Neutrophil (primary cell): ENCODE results near the gene EHBP1.

Source experiments
- H3K27ac ChIP-seq: fragments of 200-600 bp; sonication (generic); 2 replicates; pipeline ENCODE4 v1.5.1; 2016; ENCODE audit warnings: mild to moderate bottlenecking, moderate library complexity
- H3K27me3 ChIP-seq: fragments of 200-600 bp; sonication (generic); 2 replicates; pipeline ENCODE4 v1.6.0; 2016; ENCODE audit warnings: mild to moderate bottlenecking
- H3K36me3 ChIP-seq: fragments of 200-600 bp; sonication (generic); 2 replicates; pipeline ENCODE4 v1.5.1; 2017
- H3K4me1 ChIP-seq, 2 experiments: fragments of 200-600 bp in 1 of 2; sonication (generic) in 1 of 2; 1 replicate in 1 of 2; 2 replicates in 1 of 2; pipeline versions ENCODE4 v1.5.1 to v1.6.1; 2013 to 2016; ENCODE audit warnings: low read depth in 1 of 2, low read length in 1 of 2, mild to moderate bottlenecking in 1 of 2, moderate library complexity in 1 of 2; ENCODE audit not compliant: control insufficient read depth in 1 of 2, insufficient read depth in 1 of 2
- H3K4me3 ChIP-seq, 2 experiments: fragments of 200-600 bp in 1 of 2; sonication (generic) in 1 of 2; 1 replicate in 1 of 2; 2 replicates in 1 of 2; pipeline ENCODE4 v1.5.1; 2013 to 2016; ENCODE audit warnings: low read depth in 1 of 2, low read length in 1 of 2, mild to moderate bottlenecking in 1 of 2, moderate library complexity in 1 of 2
- H3K9me3 ChIP-seq: fragments of 200-600 bp; sonication (generic); 2 replicates; pipeline ENCODE4 v1.5.1; 2016
- TF ChIP-seq, protein P1 (sequence below): fragments of 200-600 bp; sonication (generic); IDR thresholded peaks from 2 replicates; pipeline ENCODE4 v1.5.1; 2016; ENCODE audit warnings: antibody characterized with exemption

Gene EHBP1

DNA sequence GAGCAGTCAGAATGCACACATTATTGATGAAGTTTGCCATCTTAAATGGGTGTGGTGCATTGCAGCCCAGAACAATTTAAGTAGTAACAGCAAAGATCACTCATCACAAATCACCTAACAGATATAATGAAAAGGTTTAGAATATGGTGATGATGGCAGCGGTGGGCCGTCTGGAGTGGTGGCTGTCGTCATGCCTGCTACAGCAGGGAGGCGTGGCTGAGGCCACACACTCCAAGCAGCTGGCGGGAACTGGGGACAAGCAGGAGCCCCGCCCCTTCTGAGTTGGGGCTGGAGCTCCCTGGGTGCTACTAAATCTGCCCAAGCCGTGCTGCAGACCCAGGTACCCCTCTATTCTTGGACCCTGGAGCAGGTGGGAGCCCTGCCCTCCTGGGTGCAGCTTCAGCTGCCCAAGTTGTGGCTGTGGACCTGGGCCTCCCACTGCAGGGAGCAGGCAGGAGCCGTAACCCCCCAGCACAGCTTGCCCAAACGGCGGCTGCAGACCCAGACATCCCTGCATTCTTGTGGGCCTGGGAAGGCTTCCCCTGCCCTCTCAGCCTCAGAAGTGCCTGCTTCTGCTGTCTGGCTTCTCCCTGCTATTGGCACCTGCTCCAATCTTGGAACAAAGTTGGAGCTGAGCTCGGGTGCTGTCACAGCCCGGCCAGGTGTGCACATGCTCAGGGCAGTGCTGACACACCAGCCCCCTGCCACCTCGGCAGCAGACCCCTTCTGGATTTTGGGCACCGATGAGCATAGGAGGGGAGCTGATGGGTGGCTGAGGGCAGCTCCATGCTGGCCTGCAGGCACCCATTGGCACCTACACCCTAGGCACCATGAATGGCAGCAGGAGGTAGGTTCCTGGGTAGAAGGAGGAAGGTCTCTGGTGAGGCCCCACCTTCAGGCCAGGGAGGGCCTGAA lies 149.3 kb downstream of the EHBP1 start:
- no peaks in the 10 kb centered on the region for H3K36me3 ChIP-seq
- no peak overlapping the region for H3K27ac ChIP-seq
- no peaks in the 10 kb centered on the region for H3K27me3 ChIP-seq
- no peak overlapping the region for H3K4me3 ChIP-seq
- no peaks in the 10 kb centered on the region for H3K4me1 ChIP-seq
- TF ChIP-seq, protein P1, sequence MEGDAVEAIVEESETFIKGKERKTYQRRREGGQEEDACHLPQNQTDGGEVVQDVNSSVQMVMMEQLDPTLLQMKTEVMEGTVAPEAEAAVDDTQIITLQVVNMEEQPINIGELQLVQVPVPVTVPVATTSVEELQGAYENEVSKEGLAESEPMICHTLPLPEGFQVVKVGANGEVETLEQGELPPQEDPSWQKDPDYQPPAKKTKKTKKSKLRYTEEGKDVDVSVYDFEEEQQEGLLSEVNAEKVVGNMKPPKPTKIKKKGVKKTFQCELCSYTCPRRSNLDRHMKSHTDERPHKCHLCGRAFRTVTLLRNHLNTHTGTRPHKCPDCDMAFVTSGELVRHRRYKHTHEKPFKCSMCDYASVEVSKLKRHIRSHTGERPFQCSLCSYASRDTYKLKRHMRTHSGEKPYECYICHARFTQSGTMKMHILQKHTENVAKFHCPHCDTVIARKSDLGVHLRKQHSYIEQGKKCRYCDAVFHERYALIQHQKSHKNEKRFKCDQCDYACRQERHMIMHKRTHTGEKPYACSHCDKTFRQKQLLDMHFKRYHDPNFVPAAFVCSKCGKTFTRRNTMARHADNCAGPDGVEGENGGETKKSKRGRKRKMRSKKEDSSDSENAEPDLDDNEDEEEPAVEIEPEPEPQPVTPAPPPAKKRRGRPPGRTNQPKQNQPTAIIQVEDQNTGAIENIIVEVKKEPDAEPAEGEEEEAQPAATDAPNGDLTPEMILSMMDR, result no peak
- no peaks in the 10 kb centered on the region for H3K9me3 ChIP-seq

DNA sequence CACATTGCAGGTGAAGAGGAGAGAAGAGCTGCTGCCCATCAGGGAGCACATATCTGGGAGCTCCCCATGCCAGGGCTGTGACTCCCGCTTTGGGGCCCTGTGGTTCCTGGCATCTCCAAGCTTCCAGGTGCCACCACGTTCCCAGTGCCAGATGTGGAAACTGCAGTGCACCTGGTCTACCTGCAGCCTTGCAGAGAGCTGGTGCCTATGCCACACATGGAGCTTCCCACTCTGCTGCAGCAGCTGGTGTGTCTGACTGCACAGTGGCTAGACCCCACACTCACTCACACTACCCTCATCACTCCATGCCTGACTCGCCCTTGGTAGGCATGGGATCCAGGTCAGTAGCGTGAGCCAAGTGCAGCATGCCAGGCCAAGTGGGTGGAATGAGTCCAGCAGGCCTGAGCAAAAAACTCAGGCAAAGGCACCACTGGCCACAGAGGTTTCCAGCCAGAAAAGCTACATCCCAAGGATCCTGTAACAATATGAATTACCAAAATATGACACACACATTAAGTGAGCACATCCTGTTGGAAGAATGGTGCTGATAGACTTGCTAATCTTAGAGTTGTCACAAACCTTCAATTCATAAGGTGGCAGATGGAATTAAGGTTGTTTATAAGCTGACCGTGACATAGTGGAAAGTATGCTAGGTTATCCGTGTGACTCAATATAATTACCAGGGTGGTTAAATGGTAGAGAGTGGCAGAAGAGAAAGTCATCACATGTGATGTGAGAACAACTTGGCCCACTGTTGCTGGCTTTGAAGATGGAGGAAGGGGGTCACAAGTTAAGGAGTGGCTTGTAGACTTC lies 150.9 kb downstream of the EHBP1 start:
- Histone ChIP-seq H3K27me3 (no peaks in the 10 kb centered on the region), H3K4me1 (no peaks in the 10 kb centered on the region), H3K27ac (no peak overlapping the region), H3K36me3 (no peaks in the 10 kb centered on the region), H3K9me3 (no peaks in the 10 kb centered on the region), H3K4me3 (no peak overlapping the region)
- TF ChIP-seq, protein P1, result no peak

- Histone ChIP-seq H3K36me3 (no peaks in the 10 kb centered on the region), H3K4me1 (no peaks in the 10 kb centered on the region), H3K4me3 (no peak overlapping the region), H3K27me3 (no peaks in the 10 kb centered on the region), H3K27ac (no peak overlapping the region), H3K9me3 (no peaks in the 10 kb centered on the region)
- TF ChIP-seq, protein P1, result no peak
Measured at GRCh38 chr2:62857139-62857931, 151.8 kb downstream of the EHBP1 start.

DNA sequence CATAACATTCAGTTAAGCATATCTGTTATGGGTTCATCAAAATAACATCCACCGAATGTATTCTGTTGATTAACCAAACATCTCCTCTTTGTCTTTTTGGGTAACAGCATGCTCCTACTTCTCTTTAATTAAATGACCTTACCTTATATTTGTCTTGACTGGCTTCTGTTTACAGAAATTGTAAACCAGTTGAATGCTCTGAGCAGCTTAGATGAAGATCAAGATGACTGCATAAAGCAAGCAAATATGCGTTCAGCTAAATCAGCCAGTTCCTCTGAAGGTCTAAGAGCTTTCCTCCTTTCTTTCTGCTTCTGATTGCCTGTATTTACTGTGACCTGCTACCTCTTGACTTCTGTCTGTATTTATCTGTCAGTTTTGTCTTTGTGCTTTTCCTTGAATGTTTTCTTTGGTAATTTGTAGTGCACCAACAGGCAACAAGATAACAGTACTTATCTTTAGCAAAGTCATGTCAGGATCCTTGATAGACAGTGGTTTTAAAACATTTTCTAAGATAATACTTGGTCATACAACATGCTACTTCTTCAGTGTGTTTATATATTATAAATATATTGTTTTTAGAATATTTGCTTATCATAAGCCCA lies 152.8 kb downstream of the EHBP1 start:
- Histone ChIP-seq H3K9me3 (no peaks in the 10 kb centered on the region), H3K4me3 (no peak overlapping the region), H3K4me1 (no peaks in the 10 kb centered on the region), H3K36me3 (no peaks in the 10 kb centered on the region), H3K27me3 (no peaks in the 10 kb centered on the region), H3K27ac (no peak overlapping the region)
- TF ChIP-seq, protein P1, result no peak

GRCh38 chr2:62868947-62869346 lies 163.4 kb downstream of the EHBP1 start:
- TF ChIP-seq, protein P1, result no peak
- Histone ChIP-seq H3K27me3 (no peaks in the 10 kb centered on the region), H3K4me1 (no peaks in the 10 kb centered on the region), H3K9me3 (no peaks in the 10 kb centered on the region), H3K36me3 (peaks cover 8% of the 10 kb centered on the region), H3K27ac (no peak overlapping the region), H3K4me3 (no peak overlapping the region)
